HG03571 (cell line): ENCODE measurements around the gene DNMT3A.
A peak's percentile ranks its signal among the peaks of the same experiment; 100 is the strongest.

ENCODE experiments used
- ATAC-seq: cut with Tn5 transposase; IDR thresholded peaks from one replicate; pipeline ENCODE4 v1.9.1; 2021; ENCODE audit not compliant: unreplicated experiment

The DNMT3A gene

GRCh38 chr2:25308599-25308998 is 33.1 kb downstream of the DNMT3A start:
- ATAC-seq: no peak

DNA sequence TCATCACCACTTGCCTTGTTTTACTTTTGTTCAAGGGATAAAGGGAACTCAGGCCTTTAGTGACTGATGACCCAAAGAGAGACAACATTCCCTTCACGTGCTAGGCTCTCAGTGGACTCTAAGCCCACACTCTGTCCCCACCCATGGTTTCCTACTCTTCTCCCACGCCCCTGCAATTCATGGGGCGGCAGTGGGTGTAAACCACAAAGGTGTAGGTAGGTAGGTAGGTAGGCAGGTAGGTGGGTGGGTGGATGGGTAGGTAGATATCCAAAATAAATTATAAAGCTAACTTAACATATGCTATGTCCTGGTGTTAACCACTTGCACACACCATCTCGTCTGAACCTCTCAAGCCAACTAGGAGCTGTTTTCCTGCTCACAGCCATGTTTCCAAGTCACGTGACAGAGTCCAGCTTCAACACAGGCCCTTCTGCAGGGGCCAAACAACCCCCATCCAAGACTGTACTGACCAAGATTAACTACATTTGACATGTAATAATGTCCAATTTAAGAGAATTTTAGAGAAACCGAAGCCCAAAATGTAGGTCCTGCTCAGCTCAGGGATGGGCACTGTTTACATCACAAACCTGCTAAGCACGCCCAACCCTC is 33.7 kb downstream of the DNMT3A start:
- ATAC-seq: no peak

DNA sequence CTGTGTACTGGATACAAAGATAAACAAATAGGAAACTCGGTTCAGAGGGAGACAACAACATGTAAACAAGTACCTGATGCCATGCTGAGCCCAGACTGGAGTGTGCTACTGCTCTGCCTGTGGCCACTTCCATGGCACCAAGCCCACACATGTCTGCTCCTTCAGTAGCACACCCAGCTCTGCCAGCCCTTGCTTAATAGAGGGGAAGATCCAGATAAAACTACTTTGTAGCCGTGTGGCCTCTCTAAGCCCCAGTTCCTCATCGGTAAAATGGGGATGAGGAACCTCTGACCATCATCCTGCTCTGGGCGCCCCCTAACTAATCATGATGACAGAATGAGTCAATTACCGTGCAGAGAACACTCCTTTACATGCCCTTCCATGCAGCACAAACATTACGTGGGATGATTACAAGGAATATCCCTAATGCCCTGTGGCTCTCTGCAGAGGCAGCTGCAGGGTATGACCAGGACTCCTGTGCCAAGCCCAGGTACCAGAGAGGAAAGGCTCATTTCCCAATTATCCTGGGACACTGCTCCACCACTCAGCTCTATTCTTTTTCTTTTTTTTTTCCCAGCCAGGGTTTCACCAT is 34.9 kb downstream of the DNMT3A start:
- no peak for ATAC-seq

- ATAC-seq: no peak
Observed at GRCh38 chr2:25305775-25306174, 36.0 kb downstream of the DNMT3A start.

DNA sequence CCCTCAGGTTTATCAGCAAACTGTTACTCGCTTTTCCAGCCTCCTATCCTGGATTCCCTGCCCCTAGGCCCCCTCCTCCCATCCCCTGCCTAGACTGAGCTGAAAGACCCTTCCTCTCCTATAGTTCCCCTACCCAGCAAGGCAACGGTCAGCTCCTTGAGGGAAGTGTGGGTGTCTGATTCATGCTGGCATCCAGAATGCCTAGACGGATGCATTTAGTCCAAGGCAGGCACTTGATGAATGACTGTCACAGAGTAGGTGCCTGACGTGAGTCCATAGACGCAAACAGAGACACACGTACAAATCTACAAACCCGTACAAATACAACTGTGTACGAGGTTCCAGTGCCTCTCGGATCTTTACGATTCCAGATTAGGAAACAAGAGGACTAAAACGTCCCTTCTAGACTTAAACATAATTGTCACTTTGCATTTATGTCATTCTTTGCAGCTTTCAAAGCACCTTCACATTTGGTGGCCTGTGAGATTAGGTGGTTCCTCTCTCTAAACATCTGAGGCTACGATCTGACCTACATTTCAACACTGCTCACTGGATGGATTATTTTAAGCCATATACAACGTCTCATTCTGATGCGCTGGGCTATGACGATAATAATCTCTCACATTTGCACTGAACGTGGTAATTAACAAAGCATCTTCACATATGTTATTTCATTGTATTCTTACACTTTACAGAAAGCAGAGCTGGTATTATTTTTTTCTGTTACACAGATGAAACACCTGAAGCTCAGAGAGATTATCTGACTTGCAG is 36.7 kb downstream of the DNMT3A start:
- ATAC-seq: no peak

- no peak for ATAC-seq
Observed at GRCh38 chr2:25304321-25304720, 37.4 kb downstream of the DNMT3A start.

GRCh38 chr2:25303633-25304236 is 38.0 kb downstream of the DNMT3A start:
- ATAC-seq: no peak

DNA sequence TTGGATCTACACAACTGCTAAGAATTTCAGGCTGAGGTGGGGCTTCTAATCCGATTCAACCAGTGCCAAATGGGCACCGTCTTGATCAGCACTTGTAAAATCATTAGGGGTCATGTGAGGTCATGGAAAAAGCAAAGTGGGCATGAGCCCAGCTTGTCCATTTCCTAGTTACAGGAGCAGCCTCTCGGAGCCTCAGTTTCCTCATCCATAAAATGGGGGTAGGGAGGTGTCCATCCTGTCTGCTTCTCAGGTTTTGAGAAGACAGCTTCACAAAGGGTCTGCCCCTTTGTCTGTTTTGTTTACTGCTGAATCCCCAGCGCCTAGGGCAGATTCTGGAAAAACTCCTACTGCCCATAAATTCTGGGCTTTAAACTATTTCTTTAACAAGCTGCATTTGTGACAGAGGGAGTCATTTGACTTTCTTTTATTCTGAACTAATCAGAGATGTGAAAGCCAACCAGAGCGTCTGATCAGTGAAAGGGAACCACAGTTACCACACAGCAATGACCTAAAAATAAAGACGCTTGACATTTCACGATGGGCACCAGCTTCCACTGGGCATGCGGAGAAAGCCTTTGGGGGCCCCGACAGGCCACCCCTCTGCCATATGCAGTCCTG is 38.9 kb downstream of the DNMT3A start:
- ATAC-seq: no peak

GRCh38 chr2:25301453-25302352 is 40.0 kb downstream of the DNMT3A start:
- peak; percentile 92 for ATAC-seq

DNA sequence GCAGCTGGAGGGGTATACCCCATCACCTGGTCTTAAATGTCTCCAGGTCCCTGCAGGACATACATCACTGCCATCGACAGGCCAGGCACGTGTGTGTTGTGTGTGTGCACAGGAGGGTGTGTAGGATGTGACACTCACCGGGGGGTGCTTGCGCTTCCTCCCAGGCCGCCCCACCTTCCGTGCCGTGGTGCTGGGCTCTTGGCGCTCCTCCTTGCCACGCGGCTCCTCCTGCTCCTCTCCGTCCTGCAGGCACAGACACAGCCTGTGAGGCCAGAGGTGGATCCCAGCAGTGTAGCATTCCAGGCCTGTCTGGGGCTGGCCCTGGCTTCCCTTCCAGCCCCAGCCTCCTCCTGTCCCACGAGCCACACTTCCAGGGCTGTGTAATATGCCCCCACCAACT is 41.7 kb downstream of the DNMT3A start:
- ATAC-seq: no peak

- no peak for ATAC-seq
Observed at GRCh38 chr2:25298776-25299431, 42.8 kb downstream of the DNMT3A start.

DNA sequence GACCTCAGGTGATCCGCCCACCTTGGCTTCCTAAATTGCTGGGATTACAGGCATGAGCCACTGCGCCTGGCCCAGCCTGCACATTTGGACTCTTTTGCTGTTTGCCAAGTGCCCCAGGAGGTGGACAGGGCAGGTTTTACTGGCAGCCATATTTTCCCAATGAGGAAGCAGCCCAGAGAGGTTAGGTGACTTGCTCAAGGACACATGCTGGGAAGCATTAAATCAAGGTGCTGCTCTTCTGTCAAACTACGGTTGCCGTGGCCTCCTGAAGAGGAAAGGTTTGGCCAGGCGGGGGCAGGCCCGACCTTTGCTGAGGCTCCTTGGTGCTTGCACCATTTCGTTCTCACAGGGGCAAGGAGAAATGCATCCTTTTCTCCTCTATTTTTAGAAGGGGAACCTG is 44.0 kb downstream of the DNMT3A start:
- no peak for ATAC-seq

DNA sequence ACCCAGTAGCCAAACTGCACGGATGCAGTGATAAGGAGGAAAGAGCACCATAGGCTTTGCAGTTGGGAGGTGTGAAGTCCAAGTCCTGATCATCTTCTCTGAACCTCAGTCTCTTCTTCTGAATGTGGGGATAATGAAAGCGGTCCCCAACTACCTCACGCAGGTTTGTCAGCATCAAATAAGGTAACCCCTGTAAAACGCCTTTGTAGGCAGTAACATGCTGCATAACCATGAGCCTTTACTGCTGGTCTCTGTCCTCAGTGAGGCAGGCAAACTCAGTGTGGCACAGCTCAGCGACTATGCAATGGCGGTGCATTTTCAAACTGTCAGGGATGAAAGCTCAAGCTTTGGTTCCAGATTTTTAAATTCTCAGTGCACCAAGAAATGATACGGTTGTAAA is 46.1 kb downstream of the DNMT3A start:
- ATAC-seq: no peak

- ATAC-seq: peak; percentile 81
Observed at GRCh38 chr2:25294573-25295462, 46.9 kb downstream of the DNMT3A start.

GRCh38 chr2:25293958-25294562 is 47.7 kb downstream of the DNMT3A start:
- peak; percentile 5 for ATAC-seq

- ATAC-seq: no peak
Observed at GRCh38 chr2:25293145-25293544, 48.6 kb downstream of the DNMT3A start.

- no peak for ATAC-seq
Observed at GRCh38 chr2:25292408-25292807, 49.3 kb downstream of the DNMT3A start.

GRCh38 chr2:25290811-25291495 is 50.8 kb downstream of the DNMT3A start:
- no peak for ATAC-seq
